Panc1 (cell line): ENCODE data around the gene ENOX2. TPM values are rescaled to one million over a fixed set of nuclear protein-coding genes. Genes with fewer than 3 reads are reported as not detected.

Experiments used
- ATAC-seq: fragments of 200-7000 bp; cut with Tn5 transposase; 2 replicates; pipeline ENCODE4 v1.9.1; 2020; ENCODE audit warnings: mild to moderate bottlenecking, moderate library complexity
- BruUV-seq: library from RNA; stranded (reverse); fragments of 400-500 nt; replicated peaks from 2 replicates; lab custom pipeline; 2021; lab: Mats Ljungman, UMichigan
- CTCF ChIA-PET: fragments of 300-600 bp; sonication (Branson Sonifier 250); formaldehyde crosslinking; loops from one replicate; lab custom pipeline; 2022; ENCODE audit warnings: antibody characterized with exemption; lab: Charles Lee
- POLR2A ChIA-PET: fragments of 300-600 bp; sonication (Branson Sonifier 250); formaldehyde crosslinking; loops from one replicate; lab custom pipeline; 2022; ENCODE audit warnings: antibody characterized with exemption; lab: Charles Lee
- DNase-seq: peaks from one replicate; pipeline ENCODE4 v3.0.0-alpha.2; 2010; ENCODE audit warnings: low read depth, low spot score
- H3K27ac ChIP-seq: 2 replicates; pipeline ENCODE4 v1.5.1; 2011; ENCODE audit warnings: mild to moderate bottlenecking, low read length, inconsistent platforms
- H3K27me3 ChIP-seq: fragments of 200-500 bp; sonication (Bioruptor generic); 2 replicates; pipeline ENCODE4 v1.6.0; 2014; ENCODE audit warnings: low read length, inconsistent platforms; ENCODE audit not compliant: control insufficient read depth, insufficient read depth
- H3K36me3 ChIP-seq: fragments of 200-500 bp; sonication (Bioruptor generic); 2 replicates; pipeline ENCODE4 v1.5.1; 2014; ENCODE audit warnings: inconsistent platforms, mild to moderate bottlenecking, low read length, moderate library complexity; ENCODE audit not compliant: control insufficient read depth, insufficient read depth
- H3K4me1 ChIP-seq: 2 replicates; pipeline ENCODE4 v1.5.1; 2011; ENCODE audit warnings: inconsistent platforms, mild to moderate bottlenecking, low read length, moderate library complexity; ENCODE audit not compliant: control insufficient read depth, insufficient read depth
- H3K4me3 ChIP-seq, 2 experiments: 2 replicates each; pipeline ENCODE4 v1.5.1; 2011 to 2012; ENCODE audit warnings: low read depth in 2 of 2, low read length in 2 of 2, mild to moderate bottlenecking in 2 of 2, inconsistent platforms in 1 of 2, moderate library complexity in 1 of 2
- H3K9me3 ChIP-seq: fragments of 200-500 bp; sonication (Bioruptor generic); 2 replicates; pipeline ENCODE4 v1.5.1; 2014; ENCODE audit warnings: low read depth, mild to moderate bottlenecking, inconsistent platforms, low read length, moderate library complexity; ENCODE audit not compliant: control insufficient read depth, insufficient read depth
- POLR2AphosphoS5 ChIP-seq: IDR thresholded peaks from 2 replicates; pipeline ENCODE4 v1.6.1; 2012; ENCODE audit warnings: mild to moderate bottlenecking, low read depth, low read length, moderate library complexity
- SIN3A ChIP-seq: IDR thresholded peaks from 2 replicates; pipeline ENCODE4 v1.6.1; 2012; ENCODE audit warnings: low read depth, mild to moderate bottlenecking, low read length, moderate library complexity, borderline replicate concordance; ENCODE audit not compliant: insufficient read depth
- TCF7L2 ChIP-seq: IDR thresholded peaks from 2 replicates; pipeline ENCODE4 v1.6.1; 2011; ENCODE audit warnings: mild to moderate bottlenecking, low read depth, low read length, inconsistent platforms
- in situ Hi-C: cut with HindIII; loops from 2 replicates; pipeline ENCODE4 v1.10.0; 2016; ENCODE audit warnings: low sequenced_read_pairs, low pct_unique_long_range_greater_than_20kb
- intact Hi-C: fragments of 100-400 bp; cut with micrococcal nuclease; formaldehyde crosslinking; loops from one replicate; pipeline ENCODE4 v1.10.0; 2022; ENCODE audit not compliant: unreplicated experiment
- total RNA-seq: library from RNA; stranded (reverse); gene quantifications from one replicate; pipeline ENCODE4 v1.2.1, GENCODE V29; 2021; ENCODE audit not compliant: unreplicated experiment
- TF ChIP-seq, protein P1 (sequence below), 2 experiments: IDR thresholded peaks; 2 replicates each; pipeline ENCODE4 v1.6.1; 2011 to 2012; ENCODE audit warnings: low read depth in 2 of 2, control low read depth in 1 of 2, low read length in 1 of 2, mild to moderate bottlenecking in 1 of 2, moderate library complexity in 1 of 2; ENCODE audit not compliant: insufficient read depth in 1 of 2
- TF ChIP-seq, protein P2 (sequence below): fragments of 450-650 bp; IDR thresholded peaks from 2 replicates; pipeline ENCODE4 v1.5.1; 2017; ENCODE audit warnings: mild to moderate bottlenecking

ENOX2 gene
- total RNA-seq, 1 experiment from 2014 or later, result 12.4 TPM

DNA sequence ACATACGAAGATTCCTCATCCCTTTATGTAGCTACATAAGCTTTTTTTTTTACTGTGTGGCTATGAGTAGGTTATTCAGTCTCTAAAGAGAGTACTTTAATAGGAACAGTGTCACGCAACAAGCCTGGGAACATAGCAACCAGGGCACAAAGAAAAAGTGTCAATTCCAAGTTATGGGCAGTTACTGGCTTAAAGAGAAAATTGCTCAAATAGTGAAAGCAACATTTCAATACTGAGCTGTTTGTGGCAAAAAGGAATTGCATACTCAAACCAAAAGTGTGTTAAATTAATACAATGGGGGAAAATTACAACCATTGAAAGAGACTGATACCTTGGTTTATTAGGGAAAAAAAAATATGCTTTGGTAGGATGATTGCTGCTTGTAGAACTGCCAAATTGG lies 41.2 kb upstream of the ENOX2 start:
- H3K4me1 ChIP-seq, result no peaks in the 10 kb centered on the region
- H3K9me3 ChIP-seq, result no peaks in the 10 kb centered on the region
- TF ChIP-seq, protein P1, sequence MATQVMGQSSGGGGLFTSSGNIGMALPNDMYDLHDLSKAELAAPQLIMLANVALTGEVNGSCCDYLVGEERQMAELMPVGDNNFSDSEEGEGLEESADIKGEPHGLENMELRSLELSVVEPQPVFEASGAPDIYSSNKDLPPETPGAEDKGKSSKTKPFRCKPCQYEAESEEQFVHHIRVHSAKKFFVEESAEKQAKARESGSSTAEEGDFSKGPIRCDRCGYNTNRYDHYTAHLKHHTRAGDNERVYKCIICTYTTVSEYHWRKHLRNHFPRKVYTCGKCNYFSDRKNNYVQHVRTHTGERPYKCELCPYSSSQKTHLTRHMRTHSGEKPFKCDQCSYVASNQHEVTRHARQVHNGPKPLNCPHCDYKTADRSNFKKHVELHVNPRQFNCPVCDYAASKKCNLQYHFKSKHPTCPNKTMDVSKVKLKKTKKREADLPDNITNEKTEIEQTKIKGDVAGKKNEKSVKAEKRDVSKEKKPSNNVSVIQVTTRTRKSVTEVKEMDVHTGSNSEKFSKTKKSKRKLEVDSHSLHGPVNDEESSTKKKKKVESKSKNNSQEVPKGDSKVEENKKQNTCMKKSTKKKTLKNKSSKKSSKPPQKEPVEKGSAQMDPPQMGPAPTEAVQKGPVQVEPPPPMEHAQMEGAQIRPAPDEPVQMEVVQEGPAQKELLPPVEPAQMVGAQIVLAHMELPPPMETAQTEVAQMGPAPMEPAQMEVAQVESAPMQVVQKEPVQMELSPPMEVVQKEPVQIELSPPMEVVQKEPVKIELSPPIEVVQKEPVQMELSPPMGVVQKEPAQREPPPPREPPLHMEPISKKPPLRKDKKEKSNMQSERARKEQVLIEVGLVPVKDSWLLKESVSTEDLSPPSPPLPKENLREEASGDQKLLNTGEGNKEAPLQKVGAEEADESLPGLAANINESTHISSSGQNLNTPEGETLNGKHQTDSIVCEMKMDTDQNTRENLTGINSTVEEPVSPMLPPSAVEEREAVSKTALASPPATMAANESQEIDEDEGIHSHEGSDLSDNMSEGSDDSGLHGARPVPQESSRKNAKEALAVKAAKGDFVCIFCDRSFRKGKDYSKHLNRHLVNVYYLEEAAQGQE (IDR thresholded peaks at IDR 0.05; ENCODE audit: insufficient read depth in 1 of 2, low read depth in 2 of 2, low read length in 1 of 2), result no peak
- TF ChIP-seq TCF7L2, result no peak
- no peak for TF ChIP-seq SIN3A
- in situ Hi-C loops (no loop called here), intact Hi-C loops (no loop called here)
- no peak for ATAC-seq
- ChIA-PET POLR2A (no interaction called here), CTCF (interaction anchor here (0.5 to 1.2 kb wide), 2 partner anchors 45 to 368 kb away, joined by 3 to 4 read pairs; no protein-coding TSS in a partner anchor)
- no peak overlapping the region for H3K27ac ChIP-seq
- no peak for DNase-seq
- H3K36me3 ChIP-seq, result no peaks in the 10 kb centered on the region
- H3K27me3 ChIP-seq, result peaks cover 7% of the 10 kb centered on the region; the same call in 1 of the 2 replicates
- H3K4me3 ChIP-seq, result no peak overlapping the region
- no TSS peak for BruUV-seq

DNA sequence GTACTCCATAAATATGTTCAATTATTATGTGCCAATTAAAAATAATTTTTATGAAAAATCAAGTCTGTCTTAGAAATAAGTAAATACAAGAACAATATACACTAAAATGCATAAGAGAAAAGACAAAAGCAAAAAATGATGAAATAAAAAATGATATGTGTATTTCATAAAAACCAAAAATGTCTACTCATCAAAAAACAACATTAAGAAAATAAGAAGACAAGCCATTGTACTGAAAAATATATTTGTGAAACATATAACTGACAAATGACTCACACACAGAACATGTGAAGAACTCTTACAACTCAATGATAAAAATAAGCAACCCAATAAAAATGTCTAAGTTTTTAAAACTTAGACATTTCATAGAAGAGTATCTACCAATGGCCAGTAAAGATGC lies 34.1 kb upstream of the ENOX2 start:
- H3K27me3 ChIP-seq, result no peaks in the 10 kb centered on the region
- ATAC-seq, result no peak
- DNase-seq, result no peak
- no peak overlapping the region for H3K4me3 ChIP-seq
- no TSS peak for BruUV-seq
- H3K27ac ChIP-seq, result no peak overlapping the region
- no peaks in the 10 kb centered on the region for H3K36me3 ChIP-seq
- CTCF ChIA-PET, result no interaction called here
- no peaks in the 10 kb centered on the region for H3K4me1 ChIP-seq
- intact Hi-C loops, result no loop called here
- in situ Hi-C loops, result no loop called here
- POLR2A ChIA-PET, result no interaction called here
- TF ChIP-seq SIN3A (no peak), TCF7L2 (no peak), POLR2AphosphoS5 (no peak)
- TF ChIP-seq, protein P1 (IDR thresholded peaks at IDR 0.05; ENCODE audit: insufficient read depth in 1 of 2, low read depth in 2 of 2, low read length in 1 of 2), result no peak
- TF ChIP-seq, protein P2, sequence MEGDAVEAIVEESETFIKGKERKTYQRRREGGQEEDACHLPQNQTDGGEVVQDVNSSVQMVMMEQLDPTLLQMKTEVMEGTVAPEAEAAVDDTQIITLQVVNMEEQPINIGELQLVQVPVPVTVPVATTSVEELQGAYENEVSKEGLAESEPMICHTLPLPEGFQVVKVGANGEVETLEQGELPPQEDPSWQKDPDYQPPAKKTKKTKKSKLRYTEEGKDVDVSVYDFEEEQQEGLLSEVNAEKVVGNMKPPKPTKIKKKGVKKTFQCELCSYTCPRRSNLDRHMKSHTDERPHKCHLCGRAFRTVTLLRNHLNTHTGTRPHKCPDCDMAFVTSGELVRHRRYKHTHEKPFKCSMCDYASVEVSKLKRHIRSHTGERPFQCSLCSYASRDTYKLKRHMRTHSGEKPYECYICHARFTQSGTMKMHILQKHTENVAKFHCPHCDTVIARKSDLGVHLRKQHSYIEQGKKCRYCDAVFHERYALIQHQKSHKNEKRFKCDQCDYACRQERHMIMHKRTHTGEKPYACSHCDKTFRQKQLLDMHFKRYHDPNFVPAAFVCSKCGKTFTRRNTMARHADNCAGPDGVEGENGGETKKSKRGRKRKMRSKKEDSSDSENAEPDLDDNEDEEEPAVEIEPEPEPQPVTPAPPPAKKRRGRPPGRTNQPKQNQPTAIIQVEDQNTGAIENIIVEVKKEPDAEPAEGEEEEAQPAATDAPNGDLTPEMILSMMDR, result no peak
- H3K9me3 ChIP-seq, result no peaks in the 10 kb centered on the region
